Left renal cortex interstitium (tissue), 4 donors: ENCODE measurements around the gene CD37. TPM values are rescaled to one million over a fixed set of nuclear protein-coding genes. Genes with fewer than 3 reads are reported as not detected.
"Not testable (repeated sequence)": the region's sequence is repeated elsewhere in the genome, so short reads cannot be mapped to it uniquely, and the experiment has no call there.

Source experiments
- DNase-seq, 4 donors: peaks; one replicate each; pipeline ENCODE4 v3.0.0-alpha.2; 2013; ENCODE audit warnings: low read depth in 4 of 4, low spot score in 2 of 4, missing footprints in 1 of 4
- polyA plus RNA-seq, 4 donors: library from polyadenylated mRNA; unstranded; fragments of 120-200 nt; gene quantifications; one replicate each; pipeline ENCODE4 v1.2.1, GENCODE V29; 2013; ENCODE audit not compliant: insufficient read length in 4 of 4

CD37 gene
- polyA plus RNA-seq, 4 donors = 36.2 to 40.7 (median 37.5) TPM

- no peak for DNase-seq
Measured at GRCh38 chr19:49371184-49371583, 36.0 kb downstream of the CD37 start.

- not testable (repeated sequence) for DNase-seq
Measured at GRCh38 chr19:49373174-49373573, 38.0 kb downstream of the CD37 start.

GRCh38 chr19:49374665-49375434 is 39.6 kb downstream of the CD37 start:
- DNase-seq = no peak

- no peak for DNase-seq
Measured at GRCh38 chr19:49378512-49378911, 43.3 kb downstream of the CD37 start.

GRCh38 chr19:49380391-49380790 is 45.2 kb downstream of the CD37 start:
- no peak for DNase-seq

GRCh38 chr19:49382639-49383038 is 47.4 kb downstream of the CD37 start:
- no peak for DNase-seq

GRCh38 chr19:49383599-49383998 is 48.4 kb downstream of the CD37 start:
- no peak for DNase-seq

- DNase-seq = peak in 1 of 4 donors; percentile 38
Measured at GRCh38 chr19:49387936-49388372, 52.7 kb downstream of the CD37 start, which contains the start of gene KASH5. Gene KASH5, plus strand, starts transcription at chr19:49388249. Its CDS starts 2,635 bp downstream, at chr19:49390884.

GRCh38 chr19:49389406-49389805 is 54.2 kb downstream of the CD37 start:
- DNase-seq = no peak

Other genes starting within 250 kb of the CD37 start
- 100 to 1,000 TPM; 260 to 418 (median 347) TPM for gene SNRNP70, start 250.0 kb upstream of the CD37 start, polyA plus RNA-seq
- 10 to 100 TPM in 1 of 4 donors, 1 to 10 TPM in 3; 5.4 to 13.2 (median 8.8) TPM for gene LIN7B, start 221.0 kb upstream of the CD37 start, polyA plus RNA-seq
- 1 to 10 TPM in 1 of 4 donors, under 1 TPM in 3; 0.73 to 1.1 (median 0.80) TPM for gene C19orf73, start 216.3 kb upstream of the CD37 start, polyA plus RNA-seq
- 10 to 100 TPM in 1 of 4 donors, 1 to 10 TPM in 3; 4.5 to 11.1 (median 8.7) TPM for gene PPFIA3, start 215.9 kb upstream of the CD37 start, polyA plus RNA-seq
- 10 to 100 TPM; 25.2 to 38.8 (median 33.8) TPM for gene HRC, start 180.0 kb upstream of the CD37 start, polyA plus RNA-seq
- gene TRPM4, start 177.6 kb upstream of the CD37 start, polyA plus RNA-seq = 10 to 100 TPM; 22.1 to 48.0 (median 35.9) TPM
- gene SLC6A16, start 10.2 kb upstream of the CD37 start, polyA plus RNA-seq = 1 to 10 TPM; 1.8 to 6.5 (median 3.2) TPM
- gene TEAD2, start 27.0 kb downstream of the CD37 start, polyA plus RNA-seq = 100 to 1,000 TPM in 2 of 4 donors, 10 to 100 TPM in 2; 88.4 to 122 (median 107) TPM
- gene DKKL1, start 28.5 kb downstream of the CD37 start, polyA plus RNA-seq = 1 to 10 TPM; 4.5 to 6.4 (median 5.8) TPM
- gene KASH5, start 52.8 kb downstream of the CD37 start, polyA plus RNA-seq = under 1 TPM; 0.10 to 0.43 (median 0.22) TPM
- not detected for gene PTH2, start 88.0 kb downstream of the CD37 start, polyA plus RNA-seq
- gene GFY, start 90.0 kb downstream of the CD37 start, polyA plus RNA-seq = not detected
- under 1 TPM; 0.25 to 0.61 (median 0.45) TPM for gene SLC17A7, start 106.1 kb downstream of the CD37 start, polyA plus RNA-seq
- 100 to 1,000 TPM in 1 of 4 donors, 10 to 100 TPM in 3; 82.3 to 106 (median 94.2) TPM for gene PIH1D1, start 116.4 kb downstream of the CD37 start, polyA plus RNA-seq
- gene ALDH16A1, start 117.8 kb downstream of the CD37 start, polyA plus RNA-seq = 10 to 100 TPM; 14.6 to 29.7 (median 25.2) TPM
- 1 to 10 TPM; 2.7 to 4.6 (median 4.1) TPM for gene FLT3LG, start 138.8 kb downstream of the CD37 start, polyA plus RNA-seq
- 1,000 to 10,000 TPM; 2,373 to 3,513 (median 2,918) TPM for gene RPL13A, start 152.2 kb downstream of the CD37 start, polyA plus RNA-seq
- 1,000 to 10,000 TPM; 2,347 to 3,212 (median 2,796) TPM for gene RPS11, start 161.0 kb downstream of the CD37 start, polyA plus RNA-seq
- 100 to 1,000 TPM; 235 to 340 (median 283) TPM for gene FCGRT, start 177.3 kb downstream of the CD37 start, polyA plus RNA-seq
- 10 to 100 TPM; 13.2 to 27.9 (median 23.9) TPM for gene RCN3, start 192.6 kb downstream of the CD37 start, polyA plus RNA-seq
- gene NOSIP, start 245.2 kb downstream of the CD37 start, polyA plus RNA-seq = 10 to 100 TPM; 62.3 to 89.4 (median 68.5) TPM
- 10 to 100 TPM in 1 of 4 donors, 1 to 10 TPM in 3; 6.1 to 10.6 (median 7.1) TPM for gene PRRG2, start 245.9 kb downstream of the CD37 start, polyA plus RNA-seq